GM18499 (cell line): ENCODE results near the gene FRMD4B.

Source experiments
- ATAC-seq: cut with Tn5 transposase; IDR thresholded peaks from one replicate; pipeline ENCODE4 v1.9.1; 2021; ENCODE audit warnings: moderate number of reproducible peaks; ENCODE audit not compliant: insufficient read depth, unreplicated experiment

FRMD4B gene

DNA sequence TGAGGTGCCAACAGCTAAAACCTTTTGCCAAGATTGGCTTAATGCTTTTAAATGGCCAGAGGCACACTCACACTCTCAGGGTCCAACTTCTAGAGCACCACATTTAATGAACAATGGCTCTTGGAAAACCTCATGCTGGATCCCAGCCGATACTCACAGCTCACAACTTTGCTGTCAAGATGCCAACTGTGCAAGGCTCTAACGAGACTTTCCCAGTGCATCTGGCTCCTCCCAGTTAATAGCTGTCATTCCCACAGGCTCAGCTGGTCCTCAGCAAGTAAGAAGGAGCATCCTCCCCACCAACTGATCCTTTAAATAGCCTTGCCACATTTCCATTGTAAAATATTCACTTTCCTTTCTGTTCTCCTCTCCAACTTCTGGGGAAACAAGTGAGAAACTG is 20.3 kb upstream of the FRMD4B start:
- ATAC-seq = no peak

GRCh38 chr3:69405067-69405466 is 19.2 kb upstream of the FRMD4B start:
- ATAC-seq = no peak

DNA sequence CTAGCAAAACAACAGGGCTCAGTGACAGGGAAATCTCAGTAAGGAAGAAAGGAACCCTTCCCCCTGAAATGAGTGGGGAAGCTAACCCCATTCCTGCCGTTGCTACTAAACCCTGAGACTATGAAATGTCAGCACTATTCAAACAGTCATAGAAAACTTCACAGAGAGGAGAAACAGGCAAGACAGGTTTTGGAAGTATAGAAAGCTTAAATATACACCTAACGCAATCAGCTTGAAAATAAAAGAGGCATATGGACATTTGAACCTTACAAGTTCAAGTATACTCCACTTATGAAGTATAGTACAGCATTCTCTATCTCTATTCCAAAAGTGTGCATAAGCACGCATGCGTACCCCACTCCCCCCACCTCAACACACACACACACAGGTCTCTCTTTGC is 17.6 kb upstream of the FRMD4B start:
- no peak for ATAC-seq

GRCh38 chr3:69400683-69401082 is 14.8 kb upstream of the FRMD4B start:
- no peak for ATAC-seq

GRCh38 chr3:69392850-69393249 is 7.0 kb upstream of the FRMD4B start:
- no peak for ATAC-seq

DNA sequence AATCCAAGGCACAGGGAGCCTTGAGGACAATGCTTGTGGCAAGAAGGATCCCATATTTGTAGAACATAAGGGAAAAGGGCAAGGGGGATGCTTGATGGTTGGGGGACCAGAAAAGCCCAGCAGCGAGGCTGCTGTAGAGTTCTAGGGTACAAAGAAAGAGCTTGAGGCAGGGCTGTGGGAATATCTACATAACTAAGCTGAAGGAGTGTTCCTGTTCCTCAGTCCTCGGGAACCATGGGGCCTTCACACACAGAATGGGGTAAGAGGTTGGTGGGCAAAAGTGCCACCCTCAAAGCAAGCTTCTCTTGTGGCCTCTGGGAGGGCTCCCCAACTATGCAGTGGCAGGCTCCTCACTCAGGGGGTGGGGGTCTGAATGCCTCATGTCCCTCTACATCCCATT is 6.5 kb upstream of the FRMD4B start:
- ATAC-seq = no peak

DNA sequence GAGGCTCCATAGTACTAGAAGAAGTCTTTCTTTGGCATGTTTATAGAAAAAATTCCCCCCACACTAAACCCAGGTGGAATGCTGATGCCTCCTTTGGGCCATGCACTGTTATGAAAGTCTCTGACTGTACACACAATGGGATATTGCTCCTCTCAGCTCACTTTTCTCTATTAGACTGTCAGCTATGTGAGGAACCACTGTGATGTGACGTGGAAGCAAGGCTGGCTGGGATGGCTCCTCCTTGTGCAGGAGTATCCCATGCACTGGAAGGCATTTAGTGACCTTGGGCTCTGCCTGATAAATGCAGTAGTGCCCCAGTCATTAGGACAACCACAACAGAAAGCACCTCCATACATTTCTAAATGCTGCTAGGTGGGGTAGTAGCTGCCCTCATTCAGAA is 5.7 kb upstream of the FRMD4B start:
- no peak for ATAC-seq

DNA sequence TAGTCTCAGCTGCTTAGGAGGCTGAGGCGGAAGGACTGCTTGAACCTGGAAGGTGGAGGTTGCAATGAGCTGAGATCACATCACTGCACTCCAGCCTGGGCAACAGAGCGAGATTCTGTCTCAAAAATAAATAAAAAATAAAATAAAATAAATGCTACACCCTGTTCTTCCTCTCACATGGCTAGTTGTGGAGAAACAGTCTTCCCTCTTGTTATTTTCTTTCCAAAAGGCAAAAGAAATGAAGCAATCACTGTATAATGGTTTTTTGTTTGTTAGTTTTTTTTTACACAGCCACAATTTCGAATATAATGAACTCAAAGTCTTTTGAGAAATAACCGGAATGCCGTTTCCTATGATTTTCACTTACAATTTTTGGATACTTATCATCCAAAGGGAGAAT is 4.9 kb upstream of the FRMD4B start:
- no peak for ATAC-seq

DNA sequence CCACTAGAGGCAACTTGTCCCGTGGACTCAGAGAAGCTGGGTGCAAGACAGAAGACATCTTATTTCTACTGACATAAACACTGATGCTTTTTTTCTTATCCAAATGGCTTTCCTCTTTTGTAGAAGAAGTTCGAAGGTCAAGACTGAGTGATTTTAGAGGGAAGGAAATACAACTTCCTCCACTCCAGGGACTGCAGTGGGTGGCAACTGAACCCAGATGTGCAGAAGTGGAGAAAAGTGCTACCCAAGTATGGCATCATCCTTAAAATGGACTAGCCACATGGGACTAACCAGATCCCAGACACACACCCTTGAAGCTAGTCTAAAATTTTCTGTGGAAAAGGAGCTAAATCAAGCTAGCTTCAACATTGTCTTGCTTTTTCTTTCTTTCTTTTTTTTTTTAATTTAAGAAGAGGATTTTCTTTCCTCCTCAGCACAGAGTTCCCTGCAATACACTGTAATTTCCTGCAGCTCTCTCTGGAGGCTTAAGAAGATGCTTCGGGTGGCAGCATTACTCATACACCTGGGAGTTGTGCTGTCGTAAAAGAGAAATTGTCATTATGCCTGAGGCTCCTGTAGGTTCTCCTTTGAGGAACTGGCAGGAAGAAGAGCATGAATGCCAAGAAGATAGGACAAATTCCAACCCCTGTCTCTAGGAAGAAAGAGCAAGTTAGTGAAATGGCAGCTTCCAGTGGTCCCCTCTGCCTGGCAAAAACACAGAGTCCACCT is 3.8 kb upstream of the FRMD4B start:
- no peak for ATAC-seq

DNA sequence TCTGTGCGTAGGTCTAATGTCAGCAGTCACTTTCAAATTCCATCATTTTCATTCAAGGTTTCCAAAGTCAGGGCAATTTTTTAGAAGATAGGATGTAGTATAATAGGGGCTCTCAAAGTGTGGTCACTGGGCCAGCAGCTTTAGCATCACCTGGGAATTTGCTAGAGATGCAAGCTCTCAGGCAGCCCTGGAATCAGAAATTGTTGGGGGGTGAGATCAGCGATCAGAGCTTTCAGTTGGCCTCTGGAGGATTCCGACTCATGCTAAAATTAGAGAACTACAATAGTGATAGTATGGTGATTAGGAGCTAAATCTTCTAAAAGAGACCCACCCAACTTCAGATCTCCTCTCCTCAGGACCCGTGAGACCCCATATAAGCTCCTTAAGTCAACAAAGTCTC is 2.4 kb upstream of the FRMD4B start:
- ATAC-seq = no peak

DNA sequence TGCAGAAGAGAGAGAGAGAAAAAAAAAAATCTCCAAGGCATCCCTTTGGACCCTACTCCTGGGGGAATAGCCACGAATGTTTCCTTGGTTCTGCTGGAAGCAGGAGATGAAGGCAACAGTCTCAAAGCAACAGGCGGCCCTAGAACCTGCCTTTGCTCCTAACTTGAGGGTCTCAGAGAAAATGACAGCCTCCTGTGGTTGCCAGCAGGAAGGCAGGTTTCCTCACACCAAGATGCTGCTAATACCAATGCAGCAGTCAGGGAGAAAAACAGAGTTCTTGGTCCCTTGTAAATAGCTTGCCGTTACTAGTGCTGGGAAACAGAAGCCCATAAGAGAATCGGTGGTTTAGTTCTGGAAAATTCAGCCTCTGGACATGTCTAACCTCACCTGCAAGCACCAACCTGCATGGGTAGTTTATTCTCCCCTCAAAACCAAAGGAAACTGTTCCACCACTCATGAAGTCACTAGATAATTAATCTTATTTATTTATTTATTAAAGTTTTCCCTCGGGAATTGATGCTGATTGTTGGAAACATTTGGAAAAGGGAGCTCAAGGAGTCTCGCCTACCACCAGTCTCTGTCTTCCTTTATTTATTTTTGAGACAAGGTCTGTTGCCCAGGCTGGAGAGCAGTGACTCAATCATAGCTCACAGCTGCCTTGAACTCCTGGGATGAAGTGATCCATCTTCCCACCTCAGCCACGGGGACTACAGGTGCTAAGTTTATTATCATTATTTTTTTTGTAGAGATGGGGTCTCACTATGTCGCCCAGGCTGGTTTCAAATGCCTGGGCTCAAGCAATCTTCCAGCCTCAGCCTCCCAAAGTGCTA is 883 bp upstream of the FRMD4B start:
- no peak for ATAC-seq

DNA sequence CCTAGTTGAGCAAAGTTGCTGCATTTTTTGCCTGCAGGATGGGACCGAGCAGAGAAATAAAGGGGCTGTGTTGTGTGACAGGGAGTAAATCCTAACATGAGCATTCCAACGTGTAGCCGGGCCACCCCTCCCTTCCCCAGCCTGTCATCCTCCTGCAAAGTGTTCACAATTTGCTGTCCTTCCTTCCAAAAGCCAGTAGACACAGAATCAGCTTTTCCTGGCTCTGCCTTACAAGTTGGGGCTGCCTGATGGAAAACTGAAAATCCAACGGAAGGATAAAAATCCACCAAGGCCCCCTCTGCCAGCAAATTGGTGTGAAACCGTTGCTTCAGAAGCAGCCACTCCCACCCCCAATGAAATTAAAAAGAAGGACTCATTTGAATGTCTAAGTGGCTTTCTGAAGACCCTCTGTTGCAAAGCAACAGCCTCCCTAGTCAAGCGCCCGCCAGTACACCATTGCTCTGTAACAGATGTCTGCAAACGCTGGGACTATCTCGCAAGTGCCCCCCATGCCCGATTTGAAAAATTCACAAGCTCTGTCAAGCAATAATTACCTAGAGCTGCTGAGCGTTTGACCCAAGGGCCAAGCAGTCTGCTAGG is 665 bp downstream of the FRMD4B start:
- no peak for ATAC-seq

DNA sequence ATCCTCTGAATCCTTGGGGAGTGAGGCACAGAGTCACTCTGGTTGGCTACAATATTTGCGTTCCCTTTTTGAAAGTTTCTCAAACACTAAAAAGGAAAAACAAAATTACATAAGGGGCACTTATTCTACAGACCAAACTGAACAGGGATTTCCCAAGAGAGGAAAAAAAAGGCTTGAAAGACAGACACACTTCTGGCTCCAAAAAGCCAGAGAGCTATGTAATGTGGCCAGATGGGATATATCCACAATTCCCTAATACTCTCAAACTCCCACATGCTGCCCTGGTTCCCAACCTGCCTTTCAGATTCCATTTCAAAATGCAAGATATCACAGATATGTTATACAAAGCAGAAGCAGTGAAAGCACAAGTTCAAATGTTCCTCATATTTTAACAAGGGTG is 1.6 kb downstream of the FRMD4B start:
- no peak for ATAC-seq

DNA sequence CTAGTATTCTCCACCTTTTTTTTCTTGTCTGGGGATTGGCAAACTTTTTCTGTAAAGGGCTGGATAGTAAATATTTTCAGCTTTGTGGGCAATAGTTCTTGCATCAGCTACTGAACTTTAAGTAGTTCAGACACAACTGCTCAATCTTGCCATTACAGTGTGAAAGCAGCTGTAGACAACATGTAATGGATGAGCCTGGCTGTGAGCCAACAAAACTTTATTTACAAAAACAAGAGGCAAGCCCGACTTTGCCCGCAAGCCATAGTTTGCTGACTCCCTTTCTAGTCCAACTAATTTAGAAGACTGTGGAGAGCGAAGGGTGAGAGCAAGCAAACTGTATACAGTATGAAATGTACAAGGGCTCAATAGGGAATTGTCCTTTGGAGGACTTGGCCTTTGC is 6.2 kb downstream of the FRMD4B start:
- no peak for ATAC-seq

GRCh38 chr3:69378112-69378802 is 7.6 kb downstream of the FRMD4B start:
- no peak for ATAC-seq

GRCh38 chr3:69377262-69377661 is 8.6 kb downstream of the FRMD4B start:
- no peak for ATAC-seq

GRCh38 chr3:69376731-69377130 is 9.2 kb downstream of the FRMD4B start:
- ATAC-seq = no peak

GRCh38 chr3:69371816-69372215 is 14.1 kb downstream of the FRMD4B start:
- no peak for ATAC-seq

GRCh38 chr3:69370901-69371301 is 15.0 kb downstream of the FRMD4B start:
- ATAC-seq = no peak

- ATAC-seq = no peak
These were observed 15.6 kb downstream of the FRMD4B start for GRCh38 chr3:69370156-69370883.
